GM19035 (cell line): ENCODE data around the gene NFXL1.
A peak's percentile ranks its signal among the peaks of the same experiment; 100 is the strongest.

Experiments used
- ATAC-seq: cut with Tn5 transposase; IDR thresholded peaks from one replicate; pipeline ENCODE4 v1.9.1; 2021; ENCODE audit not compliant: unreplicated experiment

NFXL1 gene

GRCh38 chr4:47891928-47892327 lies 22.5 kb downstream of the NFXL1 start:
- no peak for ATAC-seq

- no peak for ATAC-seq
These were observed 32.2 kb downstream of the NFXL1 start for GRCh38 chr4:47882228-47882627.

- no peak for ATAC-seq
These were observed 34.9 kb downstream of the NFXL1 start for GRCh38 chr4:47879458-47879857.

GRCh38 chr4:47876784-47877546 lies 37.4 kb downstream of the NFXL1 start:
- no peak for ATAC-seq

GRCh38 chr4:47876310-47876709 lies 38.1 kb downstream of the NFXL1 start:
- ATAC-seq, result no peak

- ATAC-seq, result no peak
These were observed 40.4 kb downstream of the NFXL1 start for GRCh38 chr4:47873877-47874541.

GRCh38 chr4:47863486-47863885 lies 50.9 kb downstream of the NFXL1 start:
- ATAC-seq, result no peak

- ATAC-seq, result no peak
These were observed 52.1 kb downstream of the NFXL1 start for GRCh38 chr4:47862297-47862696.

- ATAC-seq, result no peak
These were observed 54.1 kb downstream of the NFXL1 start for GRCh38 chr4:47860305-47860704.

GRCh38 chr4:47858006-47858405 lies 56.4 kb downstream of the NFXL1 start:
- ATAC-seq, result no peak

- ATAC-seq, result no peak
These were observed 57.7 kb downstream of the NFXL1 start for GRCh38 chr4:47856713-47857112.

- no peak for ATAC-seq
These were observed 59.0 kb downstream of the NFXL1 start for GRCh38 chr4:47855350-47855749.

- no peak for ATAC-seq
These were observed 62.2 kb downstream of the NFXL1 start for GRCh38 chr4:47852136-47852535.

- no peak for ATAC-seq
These were observed 64.9 kb downstream of the NFXL1 start for GRCh38 chr4:47849466-47849865.

GRCh38 chr4:47848041-47848440 lies 66.3 kb downstream of the NFXL1 start:
- no peak for ATAC-seq

GRCh38 chr4:47842985-47843384 lies 71.4 kb downstream of the NFXL1 start:
- ATAC-seq, result no peak

- no peak for ATAC-seq
These were observed 74.1 kb downstream of the NFXL1 start for GRCh38 chr4:47840291-47840690.

GRCh38 chr4:47839259-47839658 lies 75.1 kb downstream of the NFXL1 start:
- peak; percentile 60 for ATAC-seq

GRCh38 chr4:47838445-47838844 lies 75.9 kb downstream of the NFXL1 start:
- ATAC-seq, result no peak

GRCh38 chr4:47837908-47838294 lies 76.5 kb downstream of the NFXL1 start, which contains the start of gene CORIN:
CORIN (minus strand) TSS chr4:47838067; CDS start chr4:47837949, 118 bp downstream.
- no peak for ATAC-seq

GRCh38 chr4:47837094-47837907 lies 77.1 kb downstream of the NFXL1 start:
- ATAC-seq, result peak; percentile 55

- ATAC-seq, result peak; percentile 64
These were observed 77.7 kb downstream of the NFXL1 start for GRCh38 chr4:47836641-47837093.
